IMR-90 (cell line): ENCODE measurements around the gene PLAAT4. TPM values are rescaled to one million over a fixed set of nuclear protein-coding genes. Genes with fewer than 3 reads are reported as not detected.

Source experiments
- ATAC-seq: fragments of 200-7000 bp; cut with Tn5 transposase; 2 replicates; pipeline ENCODE4 v1.9.1; 2020; ENCODE audit warnings: low read depth, mild to moderate bottlenecking, moderate library complexity
- BruUV-seq: library from RNA; stranded (reverse); fragments of 400-500 nt; replicated peaks from 2 replicates; lab custom pipeline; 2021; lab: Mats Ljungman, UMichigan
- CTCF ChIA-PET: fragments of 300-600 bp; formaldehyde crosslinking; extraction: SDS; loops from one replicate; lab custom pipeline; 2021; ENCODE audit warnings: antibody characterized with exemption; lab: Yijun Ruan, JAX
- POLR2A ChIA-PET: fragments of 300-600 bp; sonication (Branson Sonifier 250); formaldehyde crosslinking; loops from one replicate; lab custom pipeline; 2022; ENCODE audit warnings: antibody characterized with exemption; ENCODE audit not compliant: unreplicated experiment; lab: Charles Lee
- DNase-seq: peaks from one replicate; pipeline ENCODE4 v3.0.0; 2013
- H2AFZ ChIP-seq: replicated peaks from 2 replicates; pipeline ENCODE3; 2013; ENCODE audit warnings: low read length, mild to moderate bottlenecking; ENCODE audit not compliant: poor library complexity
- H2AK5ac ChIP-seq: 2 replicates; pipeline ENCODE4 v1.6.1; 2013; ENCODE audit warnings: low read depth, low read length, inconsistent platforms
- H2AK9ac ChIP-seq: replicated peaks from 2 replicates; pipeline ENCODE3; 2013; ENCODE audit warnings: mild to moderate bottlenecking, low read depth, low read length, moderate library complexity; ENCODE audit not compliant: poor library complexity
- H2BK120ac ChIP-seq: 2 replicates; pipeline ENCODE4 v1.6.1; 2013; ENCODE audit warnings: low read depth, low read length, inconsistent platforms
- H2BK15ac ChIP-seq: 3 replicates; pipeline ENCODE4 v1.6.1; 2013; ENCODE audit warnings: low read depth, low read length, inconsistent platforms
- H2BK20ac ChIP-seq: 2 replicates; pipeline ENCODE4 v1.6.1; 2013; ENCODE audit warnings: low read depth, mild to moderate bottlenecking, inconsistent platforms, low read length, moderate library complexity
- H2BK5ac ChIP-seq: 2 replicates; pipeline ENCODE4 v1.6.1; 2013; ENCODE audit warnings: mild to moderate bottlenecking, low read depth, low read length, inconsistent platforms; ENCODE audit not compliant: poor library complexity, severe bottlenecking
- H3K14ac ChIP-seq: replicated peaks from 2 replicates; pipeline ENCODE4 v1.6.1; 2013; ENCODE audit warnings: low read depth, low read length, inconsistent platforms
- H3K18ac ChIP-seq: 2 replicates; pipeline ENCODE4 v1.6.1; 2013; ENCODE audit warnings: low read depth, low read length, control low read depth
- H3K23ac ChIP-seq: 2 replicates; pipeline ENCODE4 v1.6.1; 2013; ENCODE audit warnings: low read depth, low read length, inconsistent platforms
- H3K27ac ChIP-seq: 2 replicates; pipeline ENCODE4 v1.5.1; 2013; ENCODE audit warnings: mild to moderate bottlenecking, control low read depth, low read length; ENCODE audit not compliant: insufficient read depth
- H3K27me3 ChIP-seq: 2 replicates; pipeline ENCODE4 v1.6.1; 2013; ENCODE audit warnings: low read length; ENCODE audit not compliant: control insufficient read depth, insufficient read depth
- H3K36me3 ChIP-seq: 2 replicates; pipeline ENCODE4 v1.6.1; 2013; ENCODE audit warnings: low read length, mixed read lengths; ENCODE audit not compliant: control insufficient read depth, insufficient read depth
- H3K4ac ChIP-seq: 2 replicates; pipeline ENCODE4 v1.6.1; 2013; ENCODE audit warnings: low read depth, low read length, inconsistent platforms
- H3K4me1 ChIP-seq: 2 replicates; pipeline ENCODE4 v1.6.1; 2013; ENCODE audit warnings: low read length, mixed read lengths; ENCODE audit not compliant: control insufficient read depth, insufficient read depth
- H3K4me2 ChIP-seq: 2 replicates; pipeline ENCODE4 v1.6.1; 2013; ENCODE audit warnings: low read depth, mild to moderate bottlenecking, control low read depth, low read length, moderate library complexity
- H3K4me3 ChIP-seq: 2 replicates; pipeline ENCODE4 v1.5.1; 2013; ENCODE audit warnings: low read depth, mild to moderate bottlenecking, control low read depth, low read length, moderate library complexity; ENCODE audit not compliant: insufficient read depth
- H3K56ac ChIP-seq: 2 replicates; pipeline ENCODE4 v1.6.1; 2013; ENCODE audit warnings: low read length, inconsistent platforms; ENCODE audit not compliant: insufficient read depth; ENCODE audit errors: extremely low read depth
- H3K79me1 ChIP-seq, 2 experiments: 2 replicates each; pipeline ENCODE4 v1.6.1; 2013; ENCODE audit warnings: low read length in 2 of 2, inconsistent platforms in 1 of 2, low read depth in 1 of 2
- H3K9ac ChIP-seq: 2 replicates; pipeline ENCODE4 v1.6.1; 2013; ENCODE audit warnings: low read depth, low read length, control low read depth
- H3K9me1 ChIP-seq: 2 replicates; pipeline ENCODE4 v1.6.1; 2013; ENCODE audit warnings: low read length, inconsistent platforms; ENCODE audit not compliant: insufficient read depth
- H3K9me3 ChIP-seq: 2 replicates; pipeline ENCODE4 v1.6.1; 2013; ENCODE audit warnings: low read length; ENCODE audit not compliant: control insufficient read depth, insufficient read depth
- H4K20me1 ChIP-seq: 2 replicates; pipeline ENCODE4 v1.6.1; 2013; ENCODE audit warnings: low read length, inconsistent platforms; ENCODE audit not compliant: insufficient read depth
- H4K5ac ChIP-seq: 2 replicates; pipeline ENCODE4 v1.6.1; 2013; ENCODE audit warnings: mild to moderate bottlenecking, low read depth, low read length, control low read depth
- H4K8ac ChIP-seq, 2 experiments: 2 replicates each; pipeline ENCODE4 v1.6.1; 2013; ENCODE audit warnings: low read depth in 2 of 2, low read length in 2 of 2, control low read depth in 1 of 2, inconsistent platforms in 1 of 2
- H4K91ac ChIP-seq: 2 replicates; pipeline ENCODE4 v1.6.1; 2013; ENCODE audit warnings: low read depth, low read length, inconsistent platforms; ENCODE audit not compliant: insufficient read depth
- BHLHE40 ChIP-seq: fragments of 150-350 bp; IDR thresholded peaks from 2 replicates; pipeline ENCODE4 v1.6.1; 2016; ENCODE audit warnings: mild to moderate bottlenecking, low read depth, low read length
- CEBPB ChIP-seq: IDR thresholded peaks from 2 replicates; pipeline ENCODE4 v1.6.1; 2012; ENCODE audit warnings: low read depth, low read length, improper control_type of control experiment
- CHD1 ChIP-seq: IDR thresholded peaks from 2 replicates; pipeline ENCODE4 v1.6.1; 2012; ENCODE audit warnings: low read depth, low read length, improper control_type of control experiment
- ELK1 ChIP-seq: fragments of 150-350 bp; IDR thresholded peaks from 2 replicates; pipeline ENCODE4 v1.6.1; 2016; ENCODE audit warnings: low read depth, mild to moderate bottlenecking, low read length, moderate library complexity, borderline replicate concordance
- FOS ChIP-seq: fragments of 150-350 bp; IDR thresholded peaks from 2 replicates; pipeline ENCODE4 v1.6.1; 2016; ENCODE audit warnings: low read depth, low read length
- MAFK ChIP-seq: IDR thresholded peaks from 2 replicates; pipeline ENCODE4 v1.6.1; 2012; ENCODE audit warnings: low read depth, low read length, improper control_type of control experiment
- MAZ ChIP-seq: IDR thresholded peaks from 2 replicates; pipeline ENCODE4 v1.6.1; 2012; ENCODE audit warnings: low read depth, mild to moderate bottlenecking, low read length, improper control_type of control experiment, moderate library complexity, borderline replicate concordance
- MXI1 ChIP-seq: IDR thresholded peaks from 2 replicates; pipeline ENCODE4 v1.6.1; 2012; ENCODE audit warnings: low read depth, mild to moderate bottlenecking, low read length, moderate library complexity, borderline replicate concordance
- NFE2L2 ChIP-seq: fragments of 150-350 bp; IDR thresholded peaks from 2 replicates; pipeline ENCODE4 v1.6.1; 2016; ENCODE audit warnings: low read depth, mild to moderate bottlenecking, low read length
- POLR2A ChIP-seq: IDR thresholded peaks from 2 replicates; pipeline ENCODE4 v1.6.1; 2012; ENCODE audit warnings: mild to moderate bottlenecking, low read depth, low read length
- RAD21 ChIP-seq: IDR thresholded peaks from 2 replicates; pipeline ENCODE4 v1.6.1; 2012; ENCODE audit warnings: low read length, improper control_type of control experiment
- RCOR1 ChIP-seq: IDR thresholded peaks from 2 replicates; pipeline ENCODE4 v1.6.1; 2012; ENCODE audit warnings: mild to moderate bottlenecking, low read length, improper control_type of control experiment; ENCODE audit not compliant: insufficient replicate concordance
- RFX5 ChIP-seq: IDR thresholded peaks from 2 replicates; pipeline ENCODE4 v1.8.0; 2012; ENCODE audit warnings: low read depth, mild to moderate bottlenecking, low read length, moderate library complexity
- SMC3 ChIP-seq: fragments of 150-350 bp; IDR thresholded peaks from 2 replicates; pipeline ENCODE4 v1.6.1; 2016; ENCODE audit warnings: low read depth, mild to moderate bottlenecking, antibody characterized with exemption, low read length, moderate library complexity
- WGBS, 2 experiments: methylation state at CpG; one replicate each; pipeline versions ENCODE4 v1.1.5 to v1.1.7; 2013; ENCODE audit warnings: missing lambda C conversion rate in 2 of 2; ENCODE audit not compliant: insufficient read length in 1 of 2; ENCODE audit errors: extremely low coverage in 2 of 2; 5-methylcytosine and 5-hydroxymethylcytosine counted together
- dilution Hi-C: fragments of 300-500 bp; cut with HindIII; formaldehyde crosslinking; loops from one replicate; pipeline ENCODE4 v1.14.3; 2018; ENCODE audit warnings: low sequenced_read_pairs; ENCODE audit not compliant: unreplicated experiment
- in situ Hi-C: fragments of 300-500 bp; cut with MboI; formaldehyde crosslinking; loops from 3 replicates; pipeline ENCODE4 v1.14.3; 2019; ENCODE audit warnings: low sequenced_read_pairs, inconsistent platforms, mixed read lengths
- intact Hi-C: fragments of 100-400 bp; cut with micrococcal nuclease; formaldehyde crosslinking; loops from 2 replicates; pipeline ENCODE4 v1.10.0; 2022
- polyA plus RNA-seq, 3 experiments: library from polyadenylated mRNA; depleted of rRNA; stranded (reverse); fragments of >200 nt; gene quantifications; 2 replicates each; pipeline ENCODE4 v1.2.3, GENCODE V29; 2012; ENCODE audit warnings: low replicate concordance in 1 of 3
- total RNA-seq: library from RNA; depleted of rRNA; stranded (reverse); fragments of >200 nt; gene quantifications from 2 replicates; pipeline ENCODE4 v1.2.3, GENCODE V29; 2012
- TF ChIP-seq, protein P1 (sequence below): conservative IDR thresholded peaks from 2 replicates; pipeline ENCODE4 v1.5.1; 2012; ENCODE audit warnings: mild to moderate bottlenecking, low read depth, low read length, improper control_type of control experiment
- TF ChIP-seq, protein P2 (sequence below): fragments of 150-350 bp; IDR thresholded peaks from 2 replicates; pipeline ENCODE4 v1.6.1; 2017; ENCODE audit warnings: mild to moderate bottlenecking, antibody characterized with exemption, low read length, low read depth

PLAAT4 gene
- total and polyA plus RNA-seq, 2 of the 4 experiments (the other 2 are of a cell fraction) = 0.17 to 0.18 TPM

DNA sequence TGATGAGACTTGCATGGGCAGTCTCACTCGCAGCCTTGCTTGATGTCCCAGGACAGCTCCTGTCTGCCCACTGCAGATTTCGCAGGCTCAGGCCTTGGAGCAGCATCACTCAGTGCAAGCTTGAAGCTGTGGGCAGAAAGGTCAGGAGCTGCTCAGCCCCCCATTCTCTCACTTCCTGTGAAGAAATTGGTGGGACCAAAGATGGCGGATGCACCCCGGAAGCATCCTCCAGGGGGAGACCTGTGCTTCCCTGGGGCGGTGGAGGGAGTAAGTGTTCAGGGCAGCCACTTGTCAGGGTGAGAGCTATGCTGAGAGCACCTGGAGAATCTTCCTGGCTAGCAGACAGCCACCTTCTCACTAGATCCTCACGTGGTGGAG, 15.3 kb downstream of the PLAAT4 start:
- Histone ChIP-seq H2BK20ac (no peak overlapping the region), H2AFZ (no peak overlapping the region), H3K14ac (no peak overlapping the region), H2BK15ac (no peak overlapping the region), H3K4me1 (no peaks in the 10 kb centered on the region), H3K4me3 (no peak overlapping the region), H3K9me3 (no peaks in the 10 kb centered on the region), H3K4ac (no peak overlapping the region), H3K36me3 (no peaks in the 10 kb centered on the region), H3K27me3 (peaks cover 22% of the 10 kb centered on the region), H3K9ac (no peak overlapping the region), H3K56ac (no peak overlapping the region), H3K9me1 (no peaks in the 10 kb centered on the region), H2BK120ac (no peak overlapping the region), H2BK5ac (no peak overlapping the region), H3K27ac (no peak overlapping the region), H3K4me2 (no peak overlapping the region), H3K23ac (no peak overlapping the region), H2AK5ac (no peak overlapping the region), H2AK9ac (no peak overlapping the region), H3K79me1 (no peaks in the 10 kb centered on the region), H4K8ac (no peak overlapping the region), H3K18ac (no peak overlapping the region), H4K91ac (no peak overlapping the region), H4K5ac (no peak overlapping the region), H4K20me1 (no peaks in the 10 kb centered on the region)
- DNase-seq = no peak
- 86% methylated on average over 1 of the region's 6 CpGs; no CpG with 5 or more reads in 1 of the 2 experiments for WGBS, 2 experiments
- no TSS peak for BruUV-seq
- TF ChIP-seq MAZ = no peak
- no peak for TF ChIP-seq FOS
- TF ChIP-seq RCOR1 = no peak
- TF ChIP-seq, protein P1, sequence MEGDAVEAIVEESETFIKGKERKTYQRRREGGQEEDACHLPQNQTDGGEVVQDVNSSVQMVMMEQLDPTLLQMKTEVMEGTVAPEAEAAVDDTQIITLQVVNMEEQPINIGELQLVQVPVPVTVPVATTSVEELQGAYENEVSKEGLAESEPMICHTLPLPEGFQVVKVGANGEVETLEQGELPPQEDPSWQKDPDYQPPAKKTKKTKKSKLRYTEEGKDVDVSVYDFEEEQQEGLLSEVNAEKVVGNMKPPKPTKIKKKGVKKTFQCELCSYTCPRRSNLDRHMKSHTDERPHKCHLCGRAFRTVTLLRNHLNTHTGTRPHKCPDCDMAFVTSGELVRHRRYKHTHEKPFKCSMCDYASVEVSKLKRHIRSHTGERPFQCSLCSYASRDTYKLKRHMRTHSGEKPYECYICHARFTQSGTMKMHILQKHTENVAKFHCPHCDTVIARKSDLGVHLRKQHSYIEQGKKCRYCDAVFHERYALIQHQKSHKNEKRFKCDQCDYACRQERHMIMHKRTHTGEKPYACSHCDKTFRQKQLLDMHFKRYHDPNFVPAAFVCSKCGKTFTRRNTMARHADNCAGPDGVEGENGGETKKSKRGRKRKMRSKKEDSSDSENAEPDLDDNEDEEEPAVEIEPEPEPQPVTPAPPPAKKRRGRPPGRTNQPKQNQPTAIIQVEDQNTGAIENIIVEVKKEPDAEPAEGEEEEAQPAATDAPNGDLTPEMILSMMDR = no peak
- no peak for TF ChIP-seq CEBPB
- no peak for TF ChIP-seq NFE2L2
- no peak for TF ChIP-seq POLR2A
- no peak for TF ChIP-seq MXI1
- TF ChIP-seq BHLHE40 = no peak
- no peak for TF ChIP-seq MAFK
- no peak for TF ChIP-seq RFX5
- TF ChIP-seq, protein P2, sequence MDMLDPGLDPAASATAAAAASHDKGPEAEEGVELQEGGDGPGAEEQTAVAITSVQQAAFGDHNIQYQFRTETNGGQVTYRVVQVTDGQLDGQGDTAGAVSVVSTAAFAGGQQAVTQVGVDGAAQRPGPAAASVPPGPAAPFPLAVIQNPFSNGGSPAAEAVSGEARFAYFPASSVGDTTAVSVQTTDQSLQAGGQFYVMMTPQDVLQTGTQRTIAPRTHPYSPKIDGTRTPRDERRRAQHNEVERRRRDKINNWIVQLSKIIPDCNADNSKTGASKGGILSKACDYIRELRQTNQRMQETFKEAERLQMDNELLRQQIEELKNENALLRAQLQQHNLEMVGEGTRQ = no peak
- no peak for TF ChIP-seq RAD21
- TF ChIP-seq CHD1 = no peak
- TF ChIP-seq SMC3 = no peak
- TF ChIP-seq ELK1 = no peak
- dilution Hi-C loops (no loop called here), in situ Hi-C loops (no loop called here), intact Hi-C loops (no loop called here)
- ATAC-seq = no peak
- ChIA-PET CTCF (no interaction called here), POLR2A (no interaction called here)
